Hematopoietic multipotent progenitor cell (in vitro differentiated cells): ENCODE results near the gene SNCAIP. TPM values are rescaled to one million over a fixed set of nuclear protein-coding genes. Genes with fewer than 3 reads are reported as not detected.
A peak's percentile ranks its signal among the peaks of the same experiment; 100 is the strongest.

Experiments used
- DNase-seq, 3 donors: peaks; one replicate each; pipeline ENCODE4 v3.0.0-alpha.2; 2011 to 2015; ENCODE audit warnings: low read depth in 2 of 3, low spot score in 2 of 3
- total RNA-seq: library from RNA; depleted of rRNA; stranded (reverse); fragments of >200 nt; gene quantifications from one replicate; pipeline ENCODE4 v1.2.3, GENCODE V29; 2012

The SNCAIP gene
- total RNA-seq, 1 donor = 0.54 TPM

DNA sequence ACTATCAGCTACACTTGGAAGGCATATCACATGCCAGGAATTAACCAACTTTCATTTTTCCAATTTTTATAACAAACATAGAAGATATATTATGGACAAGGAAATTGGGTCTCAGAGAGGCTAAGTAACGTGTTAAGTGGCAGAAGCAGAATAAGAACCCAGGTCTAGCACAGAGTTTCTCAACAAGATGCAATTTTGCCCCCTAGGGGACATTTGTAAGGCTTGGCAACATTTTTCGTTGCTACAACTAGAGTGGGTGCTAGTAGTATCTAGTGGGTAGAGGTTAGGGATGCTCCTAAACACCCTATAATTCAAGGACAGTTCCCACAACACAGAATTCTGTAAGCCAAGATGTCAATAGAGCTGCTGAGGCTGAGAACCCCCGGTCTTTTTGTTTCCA lies 180.6 kb downstream of the SNCAIP start:
- no peak for DNase-seq

DNA sequence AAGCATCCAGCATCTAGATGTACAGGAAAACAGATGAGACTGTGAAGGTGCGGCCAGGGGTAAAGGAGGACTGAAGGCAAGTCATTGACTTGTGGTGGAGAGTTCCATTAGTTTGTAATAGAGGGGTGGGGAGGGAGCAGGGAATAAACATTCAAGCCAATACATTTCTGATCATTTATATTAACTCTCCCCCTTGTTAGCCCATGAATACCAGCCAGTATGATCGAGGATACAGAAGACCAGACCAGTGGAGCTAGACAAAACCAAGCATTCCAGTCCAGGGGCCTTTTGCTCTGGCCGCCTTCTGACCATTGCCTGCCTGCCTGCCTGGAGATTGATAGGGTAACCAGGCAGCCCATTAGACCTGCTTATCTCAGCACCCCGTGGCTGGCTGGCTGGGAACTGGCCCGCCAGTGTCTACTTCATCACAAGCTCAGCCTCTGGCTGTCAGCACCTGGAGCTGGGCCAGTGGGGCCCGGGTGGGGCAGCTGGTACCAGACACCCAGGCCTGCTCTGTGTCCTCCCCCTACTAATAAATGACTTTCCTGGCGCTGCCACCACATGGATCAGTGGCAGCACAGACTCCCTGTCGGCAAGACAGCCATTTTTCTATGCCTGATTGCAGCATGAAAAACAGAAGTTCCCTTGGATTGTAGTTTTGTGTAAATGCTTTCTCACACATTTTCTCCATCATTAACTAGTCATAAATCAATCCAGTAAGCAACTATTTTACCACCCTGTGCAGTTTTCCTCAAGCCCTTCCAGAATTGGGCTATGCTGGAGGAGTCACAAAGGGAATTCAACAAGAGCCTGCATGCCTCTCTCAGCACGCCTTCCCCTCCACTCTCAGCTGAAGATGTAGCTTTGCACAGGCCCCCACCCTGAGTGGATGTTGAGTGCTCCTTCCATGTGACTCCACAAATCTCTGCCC lies 181.3 kb downstream of the SNCAIP start:
- no peak for DNase-seq

DNA sequence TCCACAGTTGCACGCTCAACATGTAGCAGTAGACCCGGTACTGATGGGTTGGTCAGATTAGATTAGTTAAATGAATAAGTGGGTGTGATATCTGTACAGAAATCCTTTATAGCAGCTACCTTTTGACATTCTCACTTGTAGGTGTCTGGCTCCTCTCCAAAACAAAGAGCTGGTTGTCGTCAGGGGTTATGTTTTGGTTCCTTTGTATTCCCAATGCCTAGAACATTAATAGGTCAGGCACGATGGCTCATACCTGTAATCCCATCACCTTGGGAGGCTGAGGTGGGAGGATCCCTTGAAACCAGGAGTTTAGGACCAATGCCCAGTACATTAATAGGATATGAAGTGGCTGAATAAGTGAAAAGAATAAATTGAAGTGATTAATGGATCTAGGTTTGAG lies 182.1 kb downstream of the SNCAIP start:
- DNase-seq = no peak

DNA sequence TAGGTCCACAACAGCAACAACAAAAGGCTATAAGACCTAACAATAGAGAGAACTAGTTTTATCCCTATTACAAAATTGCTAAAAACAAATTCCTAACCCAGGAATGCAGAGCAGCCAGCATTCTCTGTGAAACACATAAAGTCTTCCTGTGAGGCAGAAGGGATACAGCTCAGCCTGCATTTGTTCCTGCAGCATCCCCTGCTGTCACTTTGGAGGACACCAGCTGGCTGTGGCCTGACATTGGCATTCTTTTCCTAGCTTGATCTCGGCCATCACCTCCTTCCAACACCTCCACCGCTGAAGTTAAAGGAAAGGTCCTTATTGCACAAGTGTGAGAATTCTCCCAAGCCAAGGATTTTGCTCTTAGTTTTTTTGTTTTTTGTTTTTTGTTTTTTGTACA lies 186.1 kb downstream of the SNCAIP start:
- DNase-seq = no peak

DNA sequence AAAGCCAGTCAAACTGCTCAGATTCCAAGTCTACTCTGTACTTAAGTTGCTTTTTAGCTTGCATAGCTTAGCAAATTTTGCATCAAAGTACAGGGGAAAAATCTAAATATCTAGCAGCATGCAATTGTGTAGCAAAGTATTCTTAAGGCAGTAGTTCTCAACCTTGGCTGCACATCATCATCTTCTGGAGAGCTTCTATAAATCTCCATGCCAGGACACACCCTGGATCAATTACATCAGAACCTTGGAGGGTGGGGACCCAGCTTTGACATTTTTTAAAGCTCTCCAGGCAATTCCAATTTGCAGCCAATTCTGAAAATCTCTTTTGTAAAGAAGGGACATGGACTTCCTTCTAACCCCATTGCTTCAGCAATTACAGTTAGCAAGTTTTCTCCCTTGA lies 187.5 kb downstream of the SNCAIP start:
- DNase-seq = no peak

DNA sequence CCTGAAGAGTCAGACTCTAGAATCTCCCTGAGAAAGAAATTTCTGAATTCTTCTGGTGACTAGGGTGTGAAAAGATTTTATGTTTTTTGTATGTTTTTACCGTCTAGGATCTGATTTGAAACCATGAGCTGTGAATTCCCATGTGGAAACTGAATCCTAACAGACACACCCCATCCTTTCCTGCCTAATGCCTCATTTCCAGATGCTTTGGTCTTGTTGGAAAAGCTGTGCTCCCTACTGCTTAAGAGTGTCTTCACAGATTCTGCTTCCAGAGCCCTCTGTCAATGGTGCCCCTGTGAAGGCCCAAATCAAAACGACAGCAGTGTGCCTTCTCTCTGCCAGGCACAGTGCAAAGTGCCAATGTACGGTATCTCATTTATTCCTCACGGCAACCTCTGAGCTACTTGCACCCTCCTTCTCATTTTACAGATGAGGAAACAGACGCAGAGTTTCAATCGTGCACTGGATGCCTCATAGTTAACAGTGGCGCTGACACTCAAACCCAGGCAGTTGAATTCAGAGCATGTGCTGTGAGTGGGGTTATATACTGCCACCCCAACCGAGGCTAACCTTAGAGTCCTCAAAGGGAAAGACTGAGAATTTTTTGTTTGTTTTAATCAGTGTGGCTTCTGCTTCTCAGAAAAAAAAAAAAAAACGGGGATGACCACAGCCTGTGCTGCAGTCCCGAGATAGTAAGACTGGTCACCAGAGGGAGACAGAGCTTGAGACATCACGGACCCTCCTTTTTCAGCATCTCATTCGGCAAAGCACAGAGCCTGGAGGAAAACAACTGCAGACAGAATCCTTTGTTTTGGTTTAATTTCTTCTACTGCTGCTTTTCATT lies 188.4 kb downstream of the SNCAIP start:
- peak in 2 of 3 donors; percentile 14 to 45 for DNase-seq

DNA sequence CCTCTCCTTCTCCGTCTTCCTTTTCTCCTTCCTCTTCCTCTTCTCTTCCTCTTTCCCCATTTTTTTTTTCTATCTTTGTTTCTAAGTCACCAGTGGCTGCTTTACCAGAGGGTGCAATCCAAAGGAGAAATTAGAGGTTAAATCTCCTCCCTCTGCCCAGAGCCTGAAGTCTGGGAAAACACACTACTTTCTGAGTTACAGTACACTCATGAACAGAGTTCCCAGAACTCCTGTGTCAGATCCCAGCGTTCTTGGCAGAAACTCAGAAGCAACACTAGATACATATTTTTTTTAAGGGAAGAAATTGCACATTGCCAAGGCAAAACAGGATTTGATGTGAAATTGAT lies 189.0 kb downstream of the SNCAIP start:
- DNase-seq = no peak

DNA sequence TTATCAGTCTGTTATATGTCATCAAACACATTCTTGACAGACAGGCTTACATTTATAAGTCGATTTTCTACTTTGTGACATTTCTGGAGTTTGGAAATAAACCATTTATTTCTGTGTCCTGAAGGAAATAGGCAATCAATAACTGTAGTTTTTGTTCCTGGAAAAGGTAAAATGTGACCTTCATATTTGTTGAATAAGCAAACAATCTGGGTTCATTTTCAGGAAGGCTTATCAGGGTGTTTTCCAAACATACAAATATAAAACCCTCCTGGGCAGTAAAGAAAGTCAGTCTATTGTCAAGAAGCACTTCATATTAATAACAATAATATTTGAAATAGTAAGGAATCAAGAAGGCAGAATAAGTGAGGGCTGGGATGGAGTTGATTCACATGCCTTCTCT lies 195.0 kb downstream of the SNCAIP start:
- DNase-seq = no peak

DNA sequence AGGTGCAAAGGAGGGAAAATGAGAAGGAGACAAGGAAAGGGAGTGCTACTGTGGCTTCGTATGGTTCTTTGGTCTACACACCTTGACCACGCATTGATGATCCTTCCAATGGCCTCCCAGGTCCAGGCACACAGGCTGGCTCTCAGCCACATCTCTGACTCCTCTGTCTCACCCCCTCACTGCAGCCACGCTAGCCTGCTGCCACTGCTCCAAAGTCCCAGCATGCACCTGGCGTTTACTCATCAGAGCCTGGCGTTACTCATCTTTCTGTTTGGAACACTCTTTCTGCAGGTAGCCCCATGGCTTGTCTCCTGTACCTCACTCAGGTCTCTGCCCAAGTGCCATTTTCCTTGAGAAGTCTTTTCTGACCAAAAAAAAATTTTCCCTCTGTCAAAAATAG lies 195.5 kb downstream of the SNCAIP start:
- no peak for DNase-seq

DNA sequence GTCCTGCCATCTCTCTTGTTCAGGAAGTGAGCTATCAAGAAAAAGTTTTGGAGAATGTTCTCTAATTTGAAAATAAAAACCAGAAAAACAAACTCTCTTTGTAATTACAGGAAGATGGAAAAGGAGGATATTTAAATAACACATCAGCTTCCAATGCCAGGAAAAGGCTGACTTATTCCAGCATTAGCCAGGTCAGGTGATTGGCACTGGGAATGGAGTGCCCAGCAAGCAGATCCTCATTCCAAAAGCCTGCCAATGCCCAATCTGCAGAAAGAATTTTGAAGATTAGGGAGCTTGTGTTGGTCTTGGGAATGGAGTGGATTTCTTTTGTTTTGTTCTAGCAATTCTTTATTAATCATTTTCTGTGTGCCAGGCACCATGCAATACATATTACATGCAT lies 196.6 kb downstream of the SNCAIP start:
- no peak for DNase-seq

Other genes starting within 250 kb of the SNCAIP start
- 14.3 TPM for gene LOX, start 234.0 kb upstream of the SNCAIP start, total RNA-seq
- 3.2 TPM for gene ZNF474, start 182.7 kb upstream of the SNCAIP start, total RNA-seq